Stimulated activated naive CD8-positive, alpha-beta T cell treated with anti-CD3 and anti-CD28 coated beads, Interleukin-15, amount 100 ng/mL, for 72 hours (primary cell): ENCODE data around the gene SERBP1.
"Not testable (repeated sequence)": the region's sequence is repeated elsewhere in the genome, so short reads cannot be mapped to it uniquely, and the experiment has no call there.

Experiments
- ATAC-seq: fragments of 150-1000 bp; cut with Tn5 transposase; 2 replicates; pipeline ENCODE4 v1.10.0; 2021; ENCODE audit warnings: mild to moderate bottlenecking, moderate library complexity
- DNase-seq, 2 donors: peaks; one replicate each; pipeline ENCODE4 v3.0.0; 2021 to 2022
- H3K27ac Mint-ChIP-seq, 2 donors: one replicate each; pipeline ENCODE4 v1.8.0; 2022; ENCODE audit warnings: mild to moderate bottlenecking in 2 of 2, mixed read lengths in 2 of 2, moderate library complexity in 2 of 2
- H3K27me3 Mint-ChIP-seq: one replicate; pipeline ENCODE4 v1.8.0; 2022; ENCODE audit warnings: mixed read lengths
- H3K4me1 Mint-ChIP-seq: one replicate; pipeline ENCODE4 v1.8.0; 2022; ENCODE audit warnings: mild to moderate bottlenecking, mixed read lengths
- H3K4me3 Mint-ChIP-seq, 2 donors: one replicate each; pipeline ENCODE4 v1.8.0; 2022; ENCODE audit warnings: mild to moderate bottlenecking in 2 of 2, mixed read lengths in 2 of 2, moderate library complexity in 1 of 2
- H3K9me3 Mint-ChIP-seq, 2 donors: one replicate each; pipeline ENCODE4 v1.8.0; 2022; ENCODE audit warnings: mixed read lengths in 2 of 2

Gene SERBP1

DNA sequence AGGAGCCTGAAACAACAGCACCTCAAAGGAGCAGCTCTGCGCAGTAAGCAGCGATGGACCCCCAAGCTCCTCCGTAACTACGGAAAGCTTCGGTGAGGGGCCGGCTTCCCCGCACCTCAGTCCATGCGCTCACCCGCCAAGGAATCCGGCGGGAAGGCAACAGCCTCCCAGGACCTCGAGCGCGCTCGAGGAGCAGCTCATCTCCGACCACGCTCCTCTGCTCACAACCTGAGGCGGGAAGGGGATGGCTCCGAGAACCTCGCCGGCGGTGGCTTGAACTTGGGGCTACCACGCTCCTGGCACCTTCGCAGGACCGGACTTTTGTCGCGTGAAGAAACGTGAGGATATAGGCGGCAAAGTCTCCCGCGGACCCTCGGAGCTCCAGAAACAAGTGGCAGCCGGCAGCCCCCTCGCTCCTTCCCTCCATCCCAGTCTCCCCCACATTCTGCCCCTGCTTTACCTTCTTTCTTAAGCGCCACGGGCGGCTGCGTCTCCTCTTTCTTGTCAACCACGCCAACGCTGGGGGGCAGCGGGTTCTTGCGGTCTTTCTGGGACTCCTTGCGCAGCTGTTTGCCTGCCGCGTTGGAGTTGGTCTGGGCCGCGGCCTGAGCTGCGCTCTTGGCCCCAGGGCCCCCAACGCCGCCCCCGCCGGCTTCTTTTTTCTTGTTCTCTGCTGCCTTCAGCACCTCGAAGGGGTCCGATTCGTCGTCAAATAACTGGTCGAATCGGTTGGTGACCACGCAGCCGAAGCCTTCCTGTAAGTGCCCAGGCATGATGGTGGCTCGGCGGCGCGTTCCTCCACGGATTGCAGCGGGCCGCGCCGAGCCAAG lies 459 bp downstream of the SERBP1 start:
- H3K27ac Mint-ChIP-seq: peak overlapping the region; percentile 100
- H3K4me1 Mint-ChIP-seq: peaks cover 61% of the 10 kb centered on the region
- peak overlapping the region; percentile 91 to 100 for H3K4me3 Mint-ChIP-seq
- no peaks in the 10 kb centered on the region for H3K27me3 Mint-ChIP-seq
- no peaks in the 10 kb centered on the region for H3K9me3 Mint-ChIP-seq
- DNase-seq: peak; percentile 31 to 41
- peak; percentile 2 for ATAC-seq

GRCh38 chr1:67429011-67429527 lies 1.1 kb downstream of the SERBP1 start:
- DNase-seq: peak; percentile 42 to 57
- H3K4me3 Mint-ChIP-seq: peak overlapping the region; percentile 91 to 100
- ATAC-seq: no peak
- peaks cover 60% of the 10 kb centered on the region for H3K4me1 Mint-ChIP-seq
- H3K27me3 Mint-ChIP-seq: no peaks in the 10 kb centered on the region
- peak overlapping the region; percentile 100 for H3K27ac Mint-ChIP-seq
- H3K9me3 Mint-ChIP-seq: no peaks in the 10 kb centered on the region

DNA sequence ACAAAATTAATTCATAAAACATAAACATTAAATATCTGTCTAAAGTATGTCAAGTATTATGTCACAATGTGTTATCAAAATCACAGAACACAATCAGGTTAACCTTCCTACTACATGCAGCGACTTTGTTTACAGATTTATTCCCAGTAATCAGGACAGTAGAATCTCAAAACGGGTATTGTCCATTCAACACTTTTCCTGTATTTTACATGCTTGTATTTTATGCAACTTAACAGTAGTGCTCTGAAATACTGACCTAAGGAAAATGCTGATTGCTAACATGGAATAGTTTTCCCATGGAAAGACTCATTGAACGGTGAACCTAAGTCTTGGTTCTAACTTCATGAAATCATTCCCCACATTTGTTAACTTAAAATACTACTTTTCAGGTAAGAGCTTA lies 2.3 kb downstream of the SERBP1 start:
- peaks cover 60% of the 10 kb centered on the region for H3K4me1 Mint-ChIP-seq
- H3K27ac Mint-ChIP-seq: peak overlapping the region; percentile 100
- H3K4me3 Mint-ChIP-seq: peak overlapping the region; percentile 91 to 100
- H3K9me3 Mint-ChIP-seq: no peaks in the 10 kb centered on the region
- DNase-seq (no peak), ATAC-seq (no peak)
- H3K27me3 Mint-ChIP-seq: no peaks in the 10 kb centered on the region

GRCh38 chr1:67427465-67427864 lies 2.7 kb downstream of the SERBP1 start:
- H3K9me3 Mint-ChIP-seq: no peaks in the 10 kb centered on the region
- H3K4me1 Mint-ChIP-seq: peaks cover 62% of the 10 kb centered on the region
- H3K4me3 Mint-ChIP-seq: peak overlapping the region; percentile 91 to 100
- ATAC-seq (no peak), DNase-seq (no peak)
- peak overlapping the region; percentile 67 to 74 for H3K27ac Mint-ChIP-seq
- H3K27me3 Mint-ChIP-seq: no peaks in the 10 kb centered on the region

GRCh38 chr1:67420835-67421492 lies 9.2 kb downstream of the SERBP1 start:
- peak overlapping the region; percentile 2 to 12 for H3K27ac Mint-ChIP-seq
- H3K4me1 Mint-ChIP-seq: peaks cover 92% of the 10 kb centered on the region
- ATAC-seq: no peak
- no peaks in the 10 kb centered on the region for H3K27me3 Mint-ChIP-seq
- H3K9me3 Mint-ChIP-seq: no peaks in the 10 kb centered on the region
- peak overlapping the region; percentile 13 to 36 for H3K4me3 Mint-ChIP-seq
- no peak for DNase-seq

GRCh38 chr1:67418839-67419586 lies 11.2 kb downstream of the SERBP1 start:
- Mint-ChIP-seq H3K9me3 (no peaks in the 10 kb centered on the region), H3K27me3 (no peaks in the 10 kb centered on the region), H3K4me1 (peaks cover 86% of the 10 kb centered on the region), H3K27ac (peak overlapping the region in 1 of 2 donors; percentile 54), H3K4me3 (peak overlapping the region in 1 of 2 donors; percentile 30)
- no peak for ATAC-seq
- DNase-seq: no peak

DNA sequence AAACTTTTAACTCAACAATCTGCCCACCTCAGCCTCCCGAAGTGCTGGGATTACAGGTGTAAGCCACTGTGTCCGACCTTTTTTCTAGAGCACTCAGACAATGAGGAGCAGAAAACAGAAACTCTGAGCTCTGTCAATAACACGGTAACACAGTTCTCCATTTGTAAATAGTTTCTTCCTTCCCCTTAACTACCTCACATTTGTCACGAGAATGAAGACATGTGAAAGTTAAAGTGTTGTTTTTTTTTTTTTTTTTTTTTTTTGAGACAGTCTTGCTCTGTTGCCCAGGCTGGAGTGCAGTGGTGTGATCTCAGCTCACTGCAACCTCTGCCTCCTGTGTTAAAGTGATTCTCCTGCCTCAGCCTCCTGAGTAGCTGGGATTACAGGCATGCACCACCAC lies 12.5 kb downstream of the SERBP1 start:
- H3K27ac Mint-ChIP-seq: peak overlapping the region; percentile 69 to 74
- DNase-seq, H3K27me3 Mint-ChIP-seq, ATAC-seq, H3K9me3 Mint-ChIP-seq, H3K4me3 Mint-ChIP-seq: not testable (repeated sequence)
- H3K4me1 Mint-ChIP-seq: peaks cover 73% of the 10 kb centered on the region

- no peaks in the 10 kb centered on the region for H3K9me3 Mint-ChIP-seq
- H3K4me3 Mint-ChIP-seq: no peak overlapping the region
- H3K27me3 Mint-ChIP-seq: no peaks in the 10 kb centered on the region
- DNase-seq: no peak
- peaks cover 53% of the 10 kb centered on the region for H3K4me1 Mint-ChIP-seq
- ATAC-seq: no peak
- H3K27ac Mint-ChIP-seq: no peak overlapping the region
These were observed 15.2 kb downstream of the SERBP1 start for GRCh38 chr1:67415041-67415440.

- no peak for DNase-seq
- H3K9me3 Mint-ChIP-seq: no peaks in the 10 kb centered on the region
- no peak overlapping the region for H3K4me3 Mint-ChIP-seq
- H3K4me1 Mint-ChIP-seq: peaks cover 53% of the 10 kb centered on the region
- peak overlapping the region in 1 of 2 donors; percentile 20 for H3K27ac Mint-ChIP-seq
- no peak for ATAC-seq
- no peaks in the 10 kb centered on the region for H3K27me3 Mint-ChIP-seq
These were observed 15.6 kb downstream of the SERBP1 start for GRCh38 chr1:67414574-67414973.

GRCh38 chr1:67413101-67413500 lies 17.1 kb downstream of the SERBP1 start:
- H3K27me3 Mint-ChIP-seq, H3K27ac Mint-ChIP-seq, DNase-seq, H3K9me3 Mint-ChIP-seq, ATAC-seq, H3K4me3 Mint-ChIP-seq: not testable (repeated sequence)
- H3K4me1 Mint-ChIP-seq: peaks cover 44% of the 10 kb centered on the region

- DNase-seq (no peak), ATAC-seq (no peak)
- H3K4me1 Mint-ChIP-seq: peaks cover 15% of the 10 kb centered on the region
- H3K9me3 Mint-ChIP-seq: no peaks in the 10 kb centered on the region
- no peak overlapping the region for H3K27ac Mint-ChIP-seq
- H3K27me3 Mint-ChIP-seq: no peaks in the 10 kb centered on the region
- H3K4me3 Mint-ChIP-seq: no peak overlapping the region
These were observed 22.1 kb downstream of the SERBP1 start for GRCh38 chr1:67408148-67408547.

- H3K27me3 Mint-ChIP-seq: no peaks in the 10 kb centered on the region
- H3K9me3 Mint-ChIP-seq: no peaks in the 10 kb centered on the region
- DNase-seq (no peak), ATAC-seq (no peak)
- H3K4me3 Mint-ChIP-seq: no peak overlapping the region
- peak overlapping the region in 1 of 2 donors; percentile 48 for H3K27ac Mint-ChIP-seq
- peaks cover 15% of the 10 kb centered on the region for H3K4me1 Mint-ChIP-seq
These were observed 22.7 kb downstream of the SERBP1 start for GRCh38 chr1:67407498-67407897.

DNA sequence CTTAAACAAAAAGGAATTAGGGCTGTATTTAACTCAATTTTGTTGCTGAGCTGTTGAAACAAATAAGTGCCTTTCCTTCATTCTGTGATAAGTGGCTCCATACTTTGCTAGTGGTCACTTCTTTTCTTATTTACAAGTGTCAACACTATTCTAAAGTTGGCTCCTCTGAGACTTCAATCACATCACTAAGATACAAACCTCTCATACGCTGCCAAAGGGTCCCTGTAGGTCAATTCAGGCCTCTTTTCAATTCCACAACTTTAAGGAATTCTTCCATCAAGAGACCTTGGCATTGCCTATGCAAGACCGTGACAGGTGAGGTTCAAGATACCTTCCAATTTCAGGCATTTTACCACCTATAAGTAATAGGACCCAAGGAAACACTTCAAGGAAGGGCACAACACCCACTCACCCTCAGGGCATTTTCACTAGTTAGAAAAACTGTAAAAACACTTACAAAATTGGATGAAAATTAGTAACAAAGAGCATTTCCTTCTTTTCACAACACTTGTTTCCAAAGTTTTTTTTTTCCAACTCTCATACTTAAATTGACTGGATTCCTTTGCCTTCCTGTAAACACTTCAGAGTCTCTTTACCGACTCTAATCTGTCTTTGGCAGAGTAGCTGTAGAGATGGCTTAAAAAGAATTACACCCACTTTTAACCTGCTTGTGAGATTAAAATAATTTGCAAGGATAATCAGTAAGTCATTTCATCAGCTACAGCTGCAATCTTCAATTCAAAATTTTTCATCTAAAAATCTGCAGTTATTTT lies 24.5 kb downstream of the SERBP1 start:
- Mint-ChIP-seq H3K4me1 (peaks cover 18% of the 10 kb centered on the region), H3K4me3 (no peak overlapping the region), H3K27ac (peak overlapping the region in 1 of 2 donors; percentile 54), H3K9me3 (peaks cover 0 to 4% of the 10 kb centered on the region in 2 donors), H3K27me3 (no peaks in the 10 kb centered on the region)
- no peak for ATAC-seq
- no peak for DNase-seq

DNA sequence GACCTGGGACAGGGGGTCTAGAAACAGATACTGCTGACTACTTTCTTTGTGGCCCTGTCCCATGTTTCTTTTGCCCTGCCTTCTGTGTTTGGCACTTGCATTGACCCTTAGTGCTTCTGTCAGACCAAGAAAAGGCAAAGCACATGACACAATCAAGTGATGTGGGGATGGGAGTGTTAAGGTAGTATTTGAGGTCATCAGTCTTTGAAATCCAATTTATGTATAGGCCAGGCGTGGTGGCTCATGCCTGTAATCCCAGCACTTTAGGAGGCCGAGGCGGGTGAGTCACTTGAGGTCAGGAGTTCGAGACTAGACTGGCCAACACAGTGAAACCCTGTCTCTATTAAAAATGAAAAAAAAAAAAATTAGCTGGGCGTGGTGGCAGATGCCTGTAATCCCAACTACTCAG lies 26.0 kb downstream of the SERBP1 start:
- peak overlapping the region in 1 of 2 donors; percentile 74 for H3K27ac Mint-ChIP-seq
- no peaks in the 10 kb centered on the region for H3K27me3 Mint-ChIP-seq
- no peak overlapping the region for H3K4me3 Mint-ChIP-seq
- no peak for ATAC-seq
- H3K4me1 Mint-ChIP-seq: peaks cover 16% of the 10 kb centered on the region
- DNase-seq: no peak
- H3K9me3 Mint-ChIP-seq: peaks cover 1 to 9% of the 10 kb centered on the region in 2 donors

- ATAC-seq: peak; percentile 17
- Mint-ChIP-seq H3K27ac (peak overlapping the region in 1 of 2 donors; percentile 96), H3K4me1 (peaks cover 20% of the 10 kb centered on the region), H3K4me3 (no peak overlapping the region), H3K9me3 (peaks cover 9 to 14% of the 10 kb centered on the region in 2 donors), H3K27me3 (no peaks in the 10 kb centered on the region)
- DNase-seq: peak in 1 of 2 donors; percentile 20
These were observed 28.8 kb downstream of the SERBP1 start for GRCh38 chr1:67401443-67401842.
